K562 (cell line): ENCODE data around the gene ATP2A2. TPM values are rescaled to one million over a fixed set of nuclear protein-coding genes. Genes with fewer than 3 reads are reported as not detected.

ENCODE experiments used
- ARID1B ChIP-seq: fragments of 450-650 bp; IDR thresholded peaks from 2 replicates; pipeline ENCODE4 v1.6.1; 2016; ENCODE audit warnings: antibody characterized with exemption, mild to moderate bottlenecking, inconsistent platforms
- ATF1 ChIP-seq, 2 experiments: fragments of 450-650 bp in 1 of 2; IDR thresholded peaks; 2 replicates each; pipeline ENCODE4 v1.6.1; 2016; ENCODE audit warnings: missing compliant biosample characterization in 1 of 2, missing genetic modification characterization in 1 of 2
- BRF1 ChIP-seq: IDR thresholded peaks from 3 replicates; pipeline ENCODE4 v1.6.1; 2011; ENCODE audit warnings: borderline replicate concordance, mild to moderate bottlenecking; ENCODE audit not compliant: insufficient read length; ENCODE audit errors: extremely low read depth
- GABPA ChIP-seq: fragments of 200-800 bp; sonication (Bioruptor generic); conservative IDR thresholded peaks from 2 replicates; pipeline ENCODE4 v1.6.1; 2016; ENCODE audit warnings: low read depth, missing genetic modification characterization, missing compliant biosample characterization
- JUND ChIP-seq, 2 experiments: IDR thresholded peaks; 2 replicates in 1 of 2; 3 replicates in 1 of 2; pipeline ENCODE4 v1.6.1; 2011; ENCODE audit warnings: borderline replicate concordance in 2 of 2, low read depth in 2 of 2, low read length in 2 of 2, improper control_type of control experiment in 1 of 2, missing biosample characterization in 1 of 2, missing genetic modification characterization in 1 of 2, missing genetic modification reagents in 1 of 2
- KDM4B ChIP-seq, 2 experiments: fragments of 450-650 bp in 1 of 2; sonication (generic) in 1 of 2; IDR thresholded peaks; 2 replicates each; pipeline ENCODE4 v1.6.1; 2016 to 2017; ENCODE audit warnings: borderline replicate concordance in 2 of 2, antibody characterized with exemption in 1 of 2, low read depth in 1 of 2, mild to moderate bottlenecking in 1 of 2
- MYNN ChIP-seq, 2 experiments: sonication (generic); formaldehyde crosslinking in 1 of 2; IDR thresholded peaks; 2 replicates each; pipeline versions ENCODE4 v1.5.0 to v1.6.1; 2016 to 2020; ENCODE audit warnings: antibody characterized with exemption in 1 of 2, missing genetic modification reagents in 1 of 2
- NCOA4 ChIP-seq: fragments of 450-650 bp; IDR thresholded peaks from 2 replicates; pipeline ENCODE4 v1.6.1; 2018; ENCODE audit warnings: mild to moderate bottlenecking; ENCODE audit not compliant: partially characterized antibody
- NCOR1 ChIP-seq: fragments of 450-650 bp; IDR thresholded peaks from 2 replicates; pipeline ENCODE4 v1.6.1; 2016; ENCODE audit warnings: mild to moderate bottlenecking, moderate library complexity
- NR3C1 ChIP-seq: sonication (generic); formaldehyde crosslinking; IDR thresholded peaks from 2 replicates; pipeline ENCODE4 v1.8.1; 2022; ENCODE audit warnings: missing genetic modification reagents
- PTBP1 ChIP-seq: fragments of 200-400 bp; formaldehyde crosslinking; IDR thresholded peaks from 2 replicates; pipeline ENCODE4 v1.6.1; 2017; ENCODE audit warnings: low read depth, low read length
- RB1 ChIP-seq: fragments of 450-650 bp; IDR thresholded peaks from 2 replicates; pipeline ENCODE4 v1.6.1; 2017; ENCODE audit warnings: low read depth, mild to moderate bottlenecking
- RBM39 ChIP-seq: fragments of 200-400 bp; formaldehyde crosslinking; optimal IDR thresholded peaks from 2 replicates; pipeline ENCODE3; 2018; ENCODE audit warnings: low read depth, low read length
- RUNX1 ChIP-seq: sonication (generic); IDR thresholded peaks from 2 replicates; pipeline ENCODE4 v1.6.1; 2016; ENCODE audit warnings: antibody characterized with exemption, low read depth
- SREBF1 ChIP-seq: fragments of 150-350 bp; IDR thresholded peaks from 2 replicates; pipeline ENCODE4 v1.6.1; 2014; ENCODE audit warnings: antibody characterized with exemption, low read depth, low read length, borderline replicate concordance
- SRSF1 ChIP-seq: fragments of 200-400 bp; formaldehyde crosslinking; IDR thresholded peaks from 2 replicates; pipeline ENCODE4 v1.6.1; 2017; ENCODE audit warnings: mild to moderate bottlenecking, low read depth, low read length, moderate library complexity
- TAF15 ChIP-seq: fragments of 200-400 bp; formaldehyde crosslinking; IDR thresholded peaks from 2 replicates; pipeline ENCODE4 v1.6.1; 2017; ENCODE audit warnings: mild to moderate bottlenecking, low read depth, low read length, moderate library complexity
- TAL1 ChIP-seq: fragments of 450-650 bp; IDR thresholded peaks from 2 replicates; pipeline ENCODE4 v1.6.1; 2016; ENCODE audit warnings: mild to moderate bottlenecking
- TBL1XR1 ChIP-seq, 2 experiments: IDR thresholded peaks; 2 replicates each; pipeline ENCODE4 v1.6.1; 2012; ENCODE audit warnings: improper control_type of control experiment in 2 of 2, low read length in 2 of 2, mild to moderate bottlenecking in 1 of 2
- ZNF121 ChIP-seq: sonication (generic); formaldehyde crosslinking; conservative IDR thresholded peaks from 2 replicates; pipeline ENCODE4 v1.8.0; 2022; ENCODE audit warnings: missing genetic modification reagents
- ZNF436 ChIP-seq: fragments of 250-450, 450-650 bp; sonication (Bioruptor Pico); formaldehyde crosslinking; IDR thresholded peaks from 2 replicates; pipeline ENCODE4 v1.7.0; 2020; ENCODE audit warnings: mild to moderate bottlenecking
- ZNF830 ChIP-seq: fragments of 250-450 bp; sonication (Bioruptor Pico); IDR thresholded peaks from 2 replicates; pipeline ENCODE4 v1.5.0; 2021; ENCODE audit warnings: mild to moderate bottlenecking
- polyA plus RNA-seq, 8 experiments: library from polyadenylated mRNA; depleted of rRNA in 4 of 8; stranded (reverse) in 5 of 8; unstranded in 3 of 8; fragments of >200 nt; fragmentation: Nextera tagmentation in 2 of 8; fragmentation: Illumina TruSeq in 1 of 8; extraction: Ambion mirVana in 2 of 8; extraction: Trizol in 1 of 8; gene quantifications; 2 replicates each; pipeline versions ENCODE4 v1.2.1 to v1.2.3, GENCODE V29; 2011 to 2014; ENCODE audit warnings: inconsistent platforms in 1 of 8, missing spikeins in 1 of 8
- total RNA-seq, 7 experiments: library from RNA; depleted of rRNA in 6 of 7; stranded (reverse); fragments of >200 nt in 6 of 7; fragmentation: Illumina TruSeq in 2 of 7; extraction: Trizol in 2 of 7; gene quantifications; 2 replicates each; pipeline versions ENCODE4 v1.2.1 to v1.2.3, GENCODE V29; 2011 to 2021; ENCODE audit warnings: low replicate concordance in 1 of 7
- TF ChIP-seq, protein P1 (sequence below), 2 experiments: IDR thresholded peaks; 2 replicates each; pipeline ENCODE4 v1.6.1; 2011; ENCODE audit warnings: borderline replicate concordance in 1 of 2, control low read depth in 1 of 2, low read depth in 1 of 2, low read length in 1 of 2, mild to moderate bottlenecking in 1 of 2, mixed read lengths in 1 of 2, moderate library complexity in 1 of 2; ENCODE audit not compliant: insufficient read depth in 1 of 2, insufficient read length in 1 of 2, poor library complexity in 1 of 2, severe bottlenecking in 1 of 2; ENCODE audit errors: extremely low read depth in 1 of 2
- TF ChIP-seq, protein P2 (sequence below), 2 experiments: fragments of 450-650 bp in 1 of 2; sonication (generic) in 1 of 2; formaldehyde crosslinking in 1 of 2; IDR thresholded peaks in 1 of 2; conservative IDR thresholded peaks in 1 of 2; 2 replicates each; pipeline versions ENCODE4 v1.6.1 to v1.8.1; 2016 to 2023; ENCODE audit warnings: mild to moderate bottlenecking in 2 of 2, moderate library complexity in 2 of 2, inconsistent platforms in 1 of 2, missing genetic modification reagents in 1 of 2
- TF ChIP-seq, protein P3 (sequence below): sonication (generic); formaldehyde crosslinking; IDR thresholded peaks from 2 replicates; pipeline ENCODE4 v1.8.0; 2022; ENCODE audit warnings: missing genetic modification reagents, mild to moderate bottlenecking, borderline replicate concordance

Gene ATP2A2
- total and polyA plus RNA-seq, 9 of the 15 experiments (the other 6 are each of a cell fraction or from before 2014, with no cell fraction given): 5.2 to 205 (median 51.6) TPM

DNA sequence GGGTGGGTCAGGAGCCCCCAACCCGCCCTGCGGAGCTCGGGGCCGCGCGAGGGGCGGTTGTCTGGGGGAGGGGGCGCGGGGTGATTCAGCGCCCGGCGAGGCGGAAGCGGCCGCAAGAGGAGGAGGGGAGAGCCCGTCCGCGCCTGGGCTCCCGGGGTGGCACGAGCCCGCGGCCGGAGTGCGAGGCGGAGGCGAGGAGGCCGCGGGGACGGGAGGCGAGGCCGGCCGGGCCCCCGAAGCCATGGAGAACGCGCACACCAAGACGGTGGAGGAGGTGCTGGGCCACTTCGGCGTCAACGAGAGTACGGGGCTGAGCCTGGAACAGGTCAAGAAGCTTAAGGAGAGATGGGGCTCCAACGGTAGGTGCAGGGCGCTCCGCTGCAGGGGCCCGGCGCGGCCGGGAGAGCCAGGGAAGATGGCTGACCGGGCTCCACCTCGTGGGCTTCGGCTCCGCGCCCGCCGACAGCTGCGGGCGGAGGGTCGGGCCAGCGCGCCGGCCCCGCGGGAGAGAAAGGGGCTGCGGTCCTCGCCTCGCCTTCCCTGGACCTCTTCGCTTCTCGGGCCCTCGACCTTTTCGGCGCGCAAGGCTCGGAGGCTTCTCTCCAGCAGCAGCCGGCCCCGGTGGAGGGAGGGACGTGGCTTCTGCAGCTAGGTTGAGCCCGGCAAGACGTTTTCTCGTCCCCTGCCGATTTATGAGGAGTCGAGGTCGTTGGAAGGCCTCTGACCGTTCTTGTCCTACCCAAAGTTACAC is 677 bp downstream of the ATP2A2 start (continued):
- no peak for TF ChIP-seq NCOA4
- TF ChIP-seq SRSF1: peak; percentile 73; the same call in 1 of the 2 replicates
- no peak for TF ChIP-seq PTBP1
- no peak for TF ChIP-seq ZNF830 (CRISPR knock-in tag)
- no peak for TF ChIP-seq ARID1B
- TF ChIP-seq ATF1 (CRISPR knock-in tag; IDR thresholded peaks at IDR 0.05): no peak
- peak; percentile 45; the same call in 1 of the 2 replicates for TF ChIP-seq ATF1 (tag; IDR thresholded peaks at IDR 0.05)
- TF ChIP-seq RUNX1: no peak
- TF ChIP-seq, protein P1, sequence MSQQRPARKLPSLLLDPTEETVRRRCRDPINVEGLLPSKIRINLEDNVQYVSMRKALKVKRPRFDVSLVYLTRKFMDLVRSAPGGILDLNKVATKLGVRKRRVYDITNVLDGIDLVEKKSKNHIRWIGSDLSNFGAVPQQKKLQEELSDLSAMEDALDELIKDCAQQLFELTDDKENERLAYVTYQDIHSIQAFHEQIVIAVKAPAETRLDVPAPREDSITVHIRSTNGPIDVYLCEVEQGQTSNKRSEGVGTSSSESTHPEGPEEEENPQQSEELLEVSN (IDR thresholded peaks at IDR 0.05; ENCODE audit: borderline replicate concordance in 1 of 2, extremely low read depth in 1 of 2, insufficient read depth in 1 of 2, insufficient read length in 1 of 2, low read depth in 1 of 2, low read length in 1 of 2, poor library complexity in 1 of 2, severe bottlenecking in 1 of 2): peak; percentile 68 to 87
- no peak for TF ChIP-seq NR3C1 (CRISPR knock-in tag)
- TF ChIP-seq RB1: peak; percentile 37; the same call in 1 of the 2 replicates
- no peak for TF ChIP-seq BRF1
- no peak for TF ChIP-seq TBL1XR1 (IDR thresholded peaks at IDR 0.05; ENCODE audit: low read length in 2 of 2)
- TF ChIP-seq, protein P2, sequence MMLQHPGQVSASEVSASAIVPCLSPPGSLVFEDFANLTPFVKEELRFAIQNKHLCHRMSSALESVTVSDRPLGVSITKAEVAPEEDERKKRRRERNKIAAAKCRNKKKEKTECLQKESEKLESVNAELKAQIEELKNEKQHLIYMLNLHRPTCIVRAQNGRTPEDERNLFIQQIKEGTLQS (IDR thresholded peaks at IDR 0.05): no peak
- TF ChIP-seq, protein P2 (CRISPR knock-in tag; conservative IDR thresholded peaks at IDR 0.05): no peak
- no peak for TF ChIP-seq TAL1
- no peak; the same call in 1 of the 2 replicates for TF ChIP-seq JUND (IDR thresholded peaks at IDR 0.05; ENCODE audit: borderline replicate concordance, low read depth, low read length)
- no peak for TF ChIP-seq JUND (tag; IDR thresholded peaks at IDR 0.05; ENCODE audit: borderline replicate concordance, low read depth, low read length)
- TF ChIP-seq, protein P3, sequence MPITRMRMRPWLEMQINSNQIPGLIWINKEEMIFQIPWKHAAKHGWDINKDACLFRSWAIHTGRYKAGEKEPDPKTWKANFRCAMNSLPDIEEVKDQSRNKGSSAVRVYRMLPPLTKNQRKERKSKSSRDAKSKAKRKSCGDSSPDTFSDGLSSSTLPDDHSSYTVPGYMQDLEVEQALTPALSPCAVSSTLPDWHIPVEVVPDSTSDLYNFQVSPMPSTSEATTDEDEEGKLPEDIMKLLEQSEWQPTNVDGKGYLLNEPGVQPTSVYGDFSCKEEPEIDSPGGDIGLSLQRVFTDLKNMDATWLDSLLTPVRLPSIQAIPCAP (CRISPR knock-in tag): no peak
- TF ChIP-seq GABPA: no peak
- TF ChIP-seq TAF15: no peak
- TF ChIP-seq SREBF1: no peak
- TF ChIP-seq ZNF436 (CRISPR knock-in tag): no peak
- TF ChIP-seq KDM4B (IDR thresholded peaks at IDR 0.05; ENCODE audit: borderline replicate concordance in 2 of 2, low read depth in 1 of 2): no peak; a peak in 2 of 4 replicates
- TF ChIP-seq NCOR1: no peak
- TF ChIP-seq MYNN (IDR thresholded peaks at IDR 0.05): no peak
- no peak for TF ChIP-seq MYNN (CRISPR knock-in tag; IDR thresholded peaks at IDR 0.05)
- no peak for TF ChIP-seq RBM39
- no peak for TF ChIP-seq ZNF121 (CRISPR knock-in tag)
